Measurements from ENCODE around the gene SEC14L5. TPM values are rescaled to one million over a fixed set of nuclear protein-coding genes. Genes with fewer than 3 reads are reported as not detected.
A peak's percentile ranks its signal among the peaks of the same experiment; 100 is the strongest.
"Not testable (repeated sequence)": the region's sequence is repeated elsewhere in the genome, so short reads cannot be mapped to it uniquely, and the experiment has no call there.

SEC14L5 gene
- polyA plus RNA-seq, 1 donor = 0.12 TPM

GRCh38 chr16:4929619-4930018 lies 28.5 kb upstream of the SEC14L5 start:
- DNase-seq = not testable (repeated sequence)

DNA sequence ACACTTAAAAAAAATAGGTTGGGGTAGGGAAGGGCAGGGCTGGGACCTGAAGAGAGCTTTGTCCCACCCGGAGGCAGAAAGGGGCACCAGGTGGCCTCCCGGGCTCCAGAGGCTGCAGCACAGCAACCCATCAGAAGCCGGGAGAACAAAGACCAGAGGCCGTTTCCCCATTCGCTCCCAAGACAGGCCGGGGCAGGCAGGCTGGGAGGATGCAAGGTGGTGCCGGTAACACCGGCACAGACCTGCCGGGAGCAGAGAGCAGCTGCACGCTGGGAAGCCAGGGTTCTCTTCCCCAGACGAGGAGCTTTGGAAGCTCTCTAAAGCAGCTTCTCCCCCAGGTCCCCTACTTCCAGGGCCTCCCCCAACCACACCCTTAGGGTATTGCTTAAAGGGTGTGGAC lies 26.7 kb upstream of the SEC14L5 start:
- DNase-seq = no peak

- no peak for DNase-seq
Measured at GRCh38 chr16:4933433-4933832, 24.7 kb upstream of the SEC14L5 start.

- no peak for DNase-seq
Measured at GRCh38 chr16:4933871-4934395, 24.2 kb upstream of the SEC14L5 start.

- no peak for DNase-seq
Measured at GRCh38 chr16:4934591-4934990, 23.5 kb upstream of the SEC14L5 start.

DNA sequence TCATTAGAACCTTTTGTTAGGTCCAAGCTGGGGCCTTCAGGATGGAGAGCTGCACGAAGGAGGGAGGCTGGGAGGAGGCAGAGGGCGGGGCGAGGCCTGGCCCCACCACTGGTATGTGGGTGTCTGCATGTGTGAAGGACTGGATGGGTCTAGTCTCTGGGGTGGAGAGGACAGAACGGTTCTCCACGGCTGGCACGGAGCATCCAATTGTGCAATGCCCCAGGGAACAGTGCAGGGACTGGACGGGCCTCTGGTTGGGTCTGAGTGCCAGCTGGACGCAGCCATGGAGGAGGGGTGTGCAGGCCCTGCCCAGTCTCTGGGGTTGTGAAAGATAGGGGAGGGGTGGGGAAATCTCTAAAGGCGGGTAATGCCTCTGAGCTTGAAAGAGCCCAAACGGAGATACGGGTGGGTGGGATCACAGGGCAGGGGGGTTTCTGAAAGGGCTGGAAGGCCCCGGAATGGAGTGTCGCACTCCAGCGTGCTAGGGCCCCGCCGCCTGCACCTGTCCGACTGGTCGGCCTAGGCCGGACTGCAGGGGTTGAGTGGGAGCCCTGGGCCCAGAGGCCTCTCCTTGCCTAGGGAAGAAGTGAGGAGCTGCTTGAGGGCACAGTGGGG lies 22.8 kb upstream of the SEC14L5 start:
- no peak for DNase-seq

GRCh38 chr16:4936181-4936990 lies 21.7 kb upstream of the SEC14L5 start:
- no peak for DNase-seq

- DNase-seq = peak; percentile 79
Measured at GRCh38 chr16:4936991-4937781, 20.9 kb upstream of the SEC14L5 start, which contains the start of gene PPL. PPL (minus strand) TSS chr16:4937148; CDS start chr16:4937045, 103 bp downstream.

GRCh38 chr16:4937782-4938682 lies 20.1 kb upstream of the SEC14L5 start:
- no peak for DNase-seq

DNA sequence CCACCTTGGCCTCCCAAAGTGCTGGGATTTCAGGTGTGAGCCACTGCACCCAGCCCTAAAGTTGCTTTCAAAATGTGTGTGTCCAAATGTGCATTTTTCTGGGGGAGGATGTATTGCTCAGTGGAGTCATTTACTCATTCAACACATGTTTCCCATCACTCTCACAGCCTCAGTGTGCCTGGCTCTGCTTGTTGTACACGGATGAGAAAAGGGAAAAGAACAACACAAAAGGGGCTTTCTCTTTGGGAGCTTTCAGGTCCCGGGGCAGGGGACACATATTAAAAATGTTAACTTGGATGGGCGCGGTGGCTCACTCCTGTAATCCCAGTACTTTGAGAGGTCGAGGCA lies 19.5 kb upstream of the SEC14L5 start:
- DNase-seq = no peak

DNA sequence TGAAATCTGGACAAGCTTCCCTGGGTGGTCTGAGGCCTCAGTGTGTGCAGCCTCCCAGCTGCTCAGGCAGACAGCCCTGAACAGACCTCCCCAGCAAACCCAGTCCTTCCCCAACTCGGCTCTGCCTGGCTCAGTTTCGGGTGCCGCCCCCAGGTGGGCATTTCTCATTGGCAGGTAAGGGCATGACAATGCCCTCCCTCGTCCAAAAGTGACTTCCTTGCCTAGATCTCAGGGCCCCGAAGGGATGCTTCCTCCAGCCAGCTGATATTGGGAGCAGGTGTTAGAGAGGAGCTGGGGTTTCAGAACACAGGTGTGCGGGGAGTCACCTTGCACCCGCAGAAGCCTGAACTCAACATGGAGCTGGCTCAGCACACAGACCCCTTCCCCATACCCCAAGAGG lies 17.4 kb upstream of the SEC14L5 start:
- no peak for DNase-seq

- no peak for DNase-seq
Measured at GRCh38 chr16:4942481-4942880, 15.6 kb upstream of the SEC14L5 start.

DNA sequence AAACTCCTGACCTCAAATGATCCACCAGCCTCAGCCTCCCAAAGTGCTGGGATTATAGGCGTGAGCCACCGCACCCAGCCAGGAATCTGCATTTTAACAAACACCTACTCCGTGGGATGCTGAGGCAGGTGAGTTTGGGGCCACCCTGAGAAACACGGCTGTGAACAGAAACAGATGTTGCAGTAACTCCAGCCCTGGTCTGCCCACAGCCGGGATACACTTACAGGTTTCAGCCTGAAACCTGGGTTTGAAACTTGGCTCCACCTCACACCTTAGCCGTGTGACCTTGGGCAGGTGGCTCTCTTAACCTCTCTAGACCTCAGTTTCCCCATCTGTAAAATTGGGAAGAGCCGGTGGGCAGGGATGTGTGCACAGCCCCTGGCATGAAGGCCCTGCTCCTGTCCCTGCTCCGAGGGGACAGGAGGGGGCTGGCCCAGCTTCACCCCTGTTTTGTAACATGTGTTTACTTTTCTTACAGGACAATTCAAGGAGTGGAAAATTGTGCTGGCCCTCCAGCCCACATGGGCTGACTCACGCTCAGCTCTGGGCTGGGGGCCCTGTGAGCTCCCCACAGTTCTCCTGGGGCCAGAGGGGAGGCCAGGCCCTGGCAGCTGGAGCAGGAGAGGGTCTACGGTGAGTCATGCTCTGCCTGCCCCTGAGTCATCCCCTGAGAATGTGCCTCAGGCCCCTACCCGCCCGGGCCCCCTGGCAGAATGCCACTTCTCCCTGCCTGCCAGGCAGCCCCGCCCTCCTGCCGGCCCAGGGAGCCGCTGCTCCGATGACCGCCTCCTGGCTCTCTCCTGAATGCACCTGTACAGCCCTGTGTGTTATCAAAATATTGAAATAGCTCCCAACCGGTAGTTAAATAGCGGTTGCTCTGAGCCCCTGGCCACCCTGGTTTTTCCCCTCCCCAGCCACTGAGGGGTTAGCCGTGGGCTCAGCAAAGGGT lies 13.5 kb upstream of the SEC14L5 start:
- peak; percentile 63 for DNase-seq

DNA sequence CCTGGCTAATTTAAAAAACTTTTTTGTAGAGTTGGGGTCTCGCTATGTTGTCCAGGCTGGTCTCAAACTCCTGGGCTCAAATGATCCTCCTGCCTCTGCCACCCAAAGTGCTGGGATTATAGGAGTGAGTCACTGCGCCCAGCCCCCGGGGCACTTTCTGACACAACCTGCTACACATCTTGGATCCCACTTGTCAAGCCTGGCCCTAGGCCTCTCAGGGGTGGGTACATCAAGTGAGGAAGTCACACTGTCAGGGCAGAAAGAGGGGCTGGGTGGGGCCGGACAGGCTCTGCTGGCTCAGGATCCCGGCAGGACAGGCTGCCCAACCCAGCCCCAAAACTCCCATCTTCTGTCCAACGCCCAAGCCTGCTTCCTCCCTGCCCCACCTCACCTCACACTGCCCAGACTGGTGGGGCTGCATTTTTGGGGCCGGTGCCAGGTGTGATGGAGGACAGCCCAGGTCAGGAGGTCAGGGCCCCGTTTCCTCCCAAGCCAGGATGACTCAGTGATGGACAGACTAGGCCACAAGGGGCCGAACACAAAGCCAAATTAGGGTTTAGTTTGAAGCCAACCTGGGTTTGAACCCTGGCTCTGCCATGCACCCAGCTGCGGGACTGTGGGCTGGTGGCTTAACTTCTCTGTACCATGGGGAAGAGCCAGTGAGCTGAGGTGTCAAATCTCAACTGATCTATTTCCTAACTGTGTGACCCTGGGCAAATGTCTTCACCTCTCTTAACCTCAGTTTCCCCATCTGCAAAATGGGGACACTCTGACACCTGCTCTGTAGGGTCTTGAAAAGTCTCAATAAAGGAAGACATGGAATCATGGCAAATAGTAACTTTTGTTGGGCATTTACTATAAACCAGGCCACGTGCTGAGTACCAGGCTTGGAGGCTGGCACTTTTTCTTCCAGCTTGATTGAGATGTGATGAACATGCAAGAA lies 12.3 kb upstream of the SEC14L5 start:
- no peak for DNase-seq

DNA sequence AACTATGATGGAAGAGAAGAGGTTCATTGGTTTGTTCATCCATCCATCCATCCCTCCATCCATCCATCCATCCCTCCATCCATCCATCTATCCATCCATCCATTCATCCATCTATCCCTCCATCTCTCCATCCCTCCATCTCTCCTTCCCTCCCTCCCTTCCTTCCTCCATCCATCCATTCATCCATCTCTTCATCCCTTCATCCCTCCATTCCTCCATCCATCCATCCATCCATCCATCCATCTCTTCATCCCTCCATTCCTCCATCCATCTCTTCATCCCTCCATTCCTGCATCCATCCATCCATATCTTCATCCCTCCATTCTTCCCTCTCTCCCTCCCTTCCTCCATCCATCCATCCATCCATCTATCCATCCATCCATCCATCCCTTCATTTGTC lies 11.2 kb upstream of the SEC14L5 start:
- no peak for DNase-seq

- no peak for DNase-seq
Measured at GRCh38 chr16:4947722-4948503, 10.2 kb upstream of the SEC14L5 start.

- DNase-seq = no peak
Measured at GRCh38 chr16:4948903-4949766, 9.0 kb upstream of the SEC14L5 start.

All from left kidney (tissue), 2 donors.